K562 (cell line): ENCODE data around the gene MAL. TPM values are rescaled to one million over a fixed set of nuclear protein-coding genes. Genes with fewer than 3 reads are reported as not detected.

Experiments
- ATAC-seq: fragments of 200-7000 bp; cut with Tn5 transposase; 3 replicates; pipeline ENCODE4 v1.9.1; 2020; ENCODE audit warnings: moderate library complexity
- BruUV-seq: library from RNA; stranded (reverse); fragments of 400-500 nt; replicated peaks from 2 replicates; lab custom pipeline; 2021; lab: Mats Ljungman, UMichigan
- CTCF ChIA-PET: fragments of 300-600 bp; formaldehyde crosslinking; extraction: SDS; loops from one replicate; lab custom pipeline; 2021; ENCODE audit warnings: low intra/inter-chr PET ratio; lab: Yijun Ruan, JAX
- POLR2A ChIA-PET: fragments of 300-600, 350-650 bp; sonication (Branson Sonifier 250); formaldehyde crosslinking; extraction: SDS; loops from one replicate; lab custom pipeline; 2021; ENCODE audit warnings: antibody characterized with exemption, inconsistent platforms; lab: Yijun Ruan, JAX
- DNase-seq, 4 experiments: peaks; one replicate each; pipeline versions ENCODE4 v3.0.0 to v3.0.0-alpha.2; 2011 to 2018; ENCODE audit warnings: low spot score in 3 of 4, mixed read lengths in 3 of 4; ENCODE audit errors: extremely low read depth in 1 of 4
- FAIRE-seq: peaks from 2 replicates; lab custom pipeline; 2011; peaks lifted over from hg19 to GRCh38; lab: Jason Lieb, UNC
- H2AFZ ChIP-seq: 2 replicates; pipeline ENCODE4 v1.6.0; 2011; ENCODE audit warnings: low read depth, low read length, control low read depth, inconsistent platforms
- H3K27ac ChIP-seq: fragments of 200-600 bp; 3 replicates; pipeline ENCODE4 v1.8.0; 2011; ENCODE audit warnings: low read depth, mild to moderate bottlenecking, control low read depth, inconsistent platforms, low read length, moderate library complexity, mixed read lengths; ENCODE audit errors: extremely low read depth
- H3K27me3 ChIP-seq, 2 experiments: fragments of 300-600 bp in 1 of 2; 2 replicates in 1 of 2; 3 replicates in 1 of 2; pipeline versions ENCODE4 v1.6.0 to v1.8.0; 2011; ENCODE audit warnings: inconsistent platforms in 2 of 2, low read length in 2 of 2, mild to moderate bottlenecking in 1 of 2, mixed read lengths in 1 of 2, moderate library complexity in 1 of 2; ENCODE audit not compliant: control insufficient read depth in 2 of 2, insufficient read depth in 2 of 2
- H3K36me3 ChIP-seq: fragments of 300-600 bp; 3 replicates; pipeline ENCODE4 v1.8.0; 2011; ENCODE audit warnings: mild to moderate bottlenecking, low read length, inconsistent platforms; ENCODE audit not compliant: control insufficient read depth, insufficient read depth
- H3K4me1 ChIP-seq, 2 experiments: fragments of 200-600 bp in 1 of 2; replicated peaks in 1 of 2; 2 replicates in 1 of 2; 3 replicates in 1 of 2; pipeline versions ENCODE4 v1.5.1 to v1.8.0; 2011; ENCODE audit warnings: inconsistent platforms in 2 of 2, low read length in 2 of 2, mild to moderate bottlenecking in 1 of 2, mixed read lengths in 1 of 2, moderate library complexity in 1 of 2; ENCODE audit not compliant: control insufficient read depth in 2 of 2, insufficient read depth in 2 of 2
- H3K4me2 ChIP-seq: 2 replicates; pipeline ENCODE4 v1.6.1; 2011; ENCODE audit warnings: low read length, control low read depth, inconsistent platforms, mixed read lengths; ENCODE audit not compliant: insufficient read depth
- H3K4me3 ChIP-seq: fragments of 200-600 bp; sonication (generic), shearing (Covaris generic); 2 replicates; pipeline ENCODE4 v1.5.1; 2016; ENCODE audit warnings: control low read depth, inconsistent platforms
- H3K79me2 ChIP-seq: fragments of 200-600 bp; 3 replicates; pipeline ENCODE4 v1.8.0; 2011; ENCODE audit warnings: low read length, inconsistent platforms; ENCODE audit not compliant: control insufficient read depth, insufficient read depth
- H3K9ac ChIP-seq, 2 experiments: 2 replicates each; pipeline versions ENCODE4 v1.6.0 to v1.6.1; 2011; ENCODE audit warnings: low read depth in 2 of 2, low read length in 2 of 2, control low read depth in 1 of 2, inconsistent platforms in 1 of 2, mild to moderate bottlenecking in 1 of 2, mixed read lengths in 1 of 2; ENCODE audit not compliant: insufficient read depth in 1 of 2
- H3K9me1 ChIP-seq: one replicate; pipeline ENCODE4 v1.6.0; 2011; ENCODE audit warnings: inconsistent platforms, mild to moderate bottlenecking, low read length, moderate library complexity; ENCODE audit not compliant: control insufficient read depth, insufficient read depth
- H3K9me3 ChIP-seq: replicated peaks from 2 replicates; pipeline ENCODE4 v1.5.1; 2011; ENCODE audit warnings: low read depth, low read length, inconsistent platforms; ENCODE audit not compliant: control insufficient read depth, insufficient read depth
- H4K20me1 ChIP-seq: replicated peaks from 2 replicates; pipeline ENCODE4 v1.6.1; 2011; ENCODE audit warnings: low read length, inconsistent platforms, mixed read lengths; ENCODE audit not compliant: control insufficient read depth, insufficient read depth
- ZMIZ1 ChIP-seq, 2 experiments: fragments of 150-350 bp in 1 of 2; IDR thresholded peaks; 2 replicates each; pipeline ENCODE4 v1.6.1; 2012 to 2016; ENCODE audit warnings: low read depth in 2 of 2, low read length in 2 of 2, mild to moderate bottlenecking in 1 of 2, moderate library complexity in 1 of 2
- WGBS: fragments of 100-300 bp; shearing (Covaris generic); methylation state at CpG from one replicate; pipeline ENCODE4 v1.1.6; 2016; ENCODE audit warnings: low coverage, mixed read lengths; ENCODE audit not compliant: insufficient coverage; ENCODE audit errors: missing lambda C conversion rate; 5-methylcytosine and 5-hydroxymethylcytosine counted together
- in situ Hi-C: fragments of 300-500 bp; cut with MboI; formaldehyde crosslinking; loops from 4 replicates; pipeline ENCODE4 v1.15.0; 2018; ENCODE audit warnings: inconsistent platforms, mixed read lengths
- intact Hi-C: fragments of 100-400 bp; cut with micrococcal nuclease; formaldehyde crosslinking; loops from 2 replicates; pipeline ENCODE4 v1.14.2; 2022
- polyA plus RNA-seq, 8 experiments: library from polyadenylated mRNA; depleted of rRNA in 4 of 8; stranded (reverse) in 5 of 8; unstranded in 3 of 8; fragments of >200 nt; fragmentation: Nextera tagmentation in 2 of 8; fragmentation: Illumina TruSeq in 1 of 8; extraction: Ambion mirVana in 2 of 8; extraction: Trizol in 1 of 8; gene quantifications; 2 replicates each; pipeline versions ENCODE4 v1.2.1 to v1.2.3, GENCODE V29; 2011 to 2014; ENCODE audit warnings: inconsistent platforms in 1 of 8, missing spikeins in 1 of 8
- total RNA-seq, 7 experiments: library from RNA; depleted of rRNA in 6 of 7; stranded (reverse); fragments of >200 nt in 6 of 7; fragmentation: Illumina TruSeq in 2 of 7; extraction: Trizol in 2 of 7; gene quantifications; 2 replicates each; pipeline versions ENCODE4 v1.2.1 to v1.2.3, GENCODE V29; 2011 to 2021; ENCODE audit warnings: low replicate concordance in 1 of 7

The MAL gene
- total and polyA plus RNA-seq, 9 of the 15 experiments (the other 6 are each of a cell fraction or from before 2014, with no cell fraction given) = not detected

DNA sequence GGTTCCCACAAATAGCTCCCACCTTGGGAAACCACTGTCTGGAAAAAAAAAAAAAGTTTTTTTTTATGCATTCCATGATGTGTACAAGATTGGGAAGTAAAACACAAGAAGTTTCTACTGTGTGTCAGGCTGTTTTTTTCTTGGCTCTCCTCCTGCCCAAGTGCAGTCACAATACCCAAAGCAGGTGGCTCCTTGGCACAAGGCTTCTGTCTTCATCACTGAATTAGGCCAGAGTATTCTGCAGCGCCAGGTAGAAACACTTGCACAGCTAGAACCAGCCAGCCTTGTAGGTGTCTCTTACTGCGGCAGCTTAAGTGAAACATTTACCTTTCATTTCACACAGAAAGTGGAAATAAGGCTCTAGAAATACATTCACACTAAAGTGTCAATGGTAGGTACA lies 23.8 kb upstream of the MAL start:
- no peak overlapping the region for H3K9ac ChIP-seq
- FAIRE-seq (no peak), ATAC-seq (no peak)
- CTCF ChIA-PET = no interaction called here
- no peak for TF ChIP-seq ZMIZ1 (IDR thresholded peaks at IDR 0.05; ENCODE audit: low read depth in 2 of 2, low read length in 2 of 2)
- TF ChIP-seq, all 486 proteins: peak for 0
- H3K27me3 ChIP-seq = peaks cover 2 to 38% of the 10 kb centered on the region in 2 experiments
- no peaks in the 10 kb centered on the region for H3K9me3 ChIP-seq
- peaks cover 0 to 6% of the 10 kb centered on the region in 2 experiments; a peak in 1 of 5 replicates for H3K4me1 ChIP-seq
- 0% methylated on average over 2 of the region's 2 CpGs for WGBS
- in situ Hi-C loops (no loop called here), intact Hi-C loops (no loop called here)
- POLR2A ChIA-PET = no interaction called here
- H4K20me1 ChIP-seq = 0 out of 2 replicates have a peak, but pooled peaks cover 3% of the 10 kb centered on the region
- no peaks in the 10 kb centered on the region for H3K36me3 ChIP-seq
- no peak overlapping the region for H3K27ac ChIP-seq
- H3K4me3 ChIP-seq = no peak overlapping the region
- no peak overlapping the region for H3K4me2 ChIP-seq
- no peak for DNase-seq
- no peaks in the 10 kb centered on the region for H3K9me1 ChIP-seq
- no peaks in the 10 kb centered on the region for H3K79me2 ChIP-seq
- no TSS peak for BruUV-seq
- no peak overlapping the region for H2AFZ ChIP-seq
